ENCODE results near the gene C3orf38.
"Not testable (repeated sequence)": the region's sequence is repeated elsewhere in the genome, so short reads cannot be mapped to it uniquely, and the experiment has no call there.

The C3orf38 gene

DNA sequence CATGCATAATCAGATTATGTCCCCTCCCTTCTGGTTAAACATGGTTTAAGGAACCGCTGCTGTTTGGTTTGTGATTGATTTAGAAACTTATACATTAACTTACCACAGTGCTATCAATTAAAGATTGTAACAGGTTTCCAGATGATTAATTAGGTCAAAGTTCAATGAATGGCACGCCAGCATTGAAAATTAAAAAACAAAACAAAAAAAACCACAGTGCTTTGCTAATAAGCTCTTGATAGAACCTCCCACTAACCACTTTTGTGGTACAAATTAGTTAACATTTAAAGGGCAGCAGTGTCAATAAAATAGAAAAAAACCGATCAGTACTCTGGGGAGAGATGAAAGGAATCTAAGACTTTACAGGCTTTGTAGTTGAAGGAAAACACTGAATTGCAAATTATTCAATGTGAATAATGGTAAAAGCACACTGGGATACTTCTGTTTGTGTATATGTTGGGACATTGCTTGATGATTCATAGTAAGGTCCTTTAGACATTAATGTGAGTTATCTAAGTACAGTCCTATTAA, 7.6 kb upstream of the C3orf38 start:
- H3K4me3 ChIP-seq (ENCODE audit: low read length), result no peak overlapping the region
- no peak for TF ChIP-seq ZNF274 (IDR thresholded peaks at IDR 0.05; ENCODE audit: low read depth, low read length)

DNA sequence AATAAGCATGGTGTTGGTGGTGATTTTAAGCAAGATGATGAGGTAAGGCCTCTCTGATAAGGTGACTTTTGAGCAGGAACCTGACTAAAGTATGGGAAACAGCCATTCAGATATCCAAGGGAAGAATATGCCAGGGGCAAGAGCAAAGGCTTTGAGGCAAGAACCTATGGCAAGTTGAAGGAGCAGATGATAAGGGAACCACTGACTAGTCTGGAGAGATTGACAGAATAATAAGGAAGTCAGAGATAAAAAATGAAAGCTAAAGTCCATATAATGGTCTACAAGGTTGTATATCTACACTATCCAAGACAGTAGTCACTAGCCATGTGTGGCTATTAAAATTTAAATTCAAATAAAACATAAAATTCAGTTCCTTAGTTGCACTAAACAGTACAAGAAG, 2.5 kb upstream of the C3orf38 start:
- no peak for TF ChIP-seq ZNF274 (IDR thresholded peaks at IDR 0.05; ENCODE audit: low read depth, low read length)

DNA sequence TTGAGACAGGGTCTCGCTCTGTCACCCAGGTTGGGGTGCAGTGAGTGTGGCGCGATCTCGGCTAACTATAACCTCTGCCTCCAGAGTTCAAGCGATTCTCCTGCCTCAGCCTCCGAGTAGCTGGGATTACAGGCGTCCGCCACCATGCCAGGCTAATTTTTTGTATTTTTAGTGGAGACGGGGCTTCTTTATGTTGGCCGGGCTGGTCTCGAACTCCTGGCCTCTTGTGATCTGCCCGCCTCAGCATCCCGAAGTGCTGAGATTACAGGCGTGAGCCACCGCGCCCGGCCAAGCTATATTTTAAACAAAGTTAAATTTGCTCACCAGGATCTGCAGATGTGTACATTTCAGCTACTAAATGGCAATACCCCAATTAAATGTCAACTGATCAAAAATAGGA, 1.1 kb upstream of the C3orf38 start:
- no peak for TF ChIP-seq ZNF274 (IDR thresholded peaks at IDR 0.05; ENCODE audit: low read depth, low read length)
- peak overlapping the region; percentile 97 for H3K4me3 ChIP-seq (ENCODE audit: low read length)

More for the DNA sequence above, 2.5 kb upstream of the C3orf38 start:
- H3K4me3 ChIP-seq (ENCODE audit: low read length), result no peak overlapping the region

DNA sequence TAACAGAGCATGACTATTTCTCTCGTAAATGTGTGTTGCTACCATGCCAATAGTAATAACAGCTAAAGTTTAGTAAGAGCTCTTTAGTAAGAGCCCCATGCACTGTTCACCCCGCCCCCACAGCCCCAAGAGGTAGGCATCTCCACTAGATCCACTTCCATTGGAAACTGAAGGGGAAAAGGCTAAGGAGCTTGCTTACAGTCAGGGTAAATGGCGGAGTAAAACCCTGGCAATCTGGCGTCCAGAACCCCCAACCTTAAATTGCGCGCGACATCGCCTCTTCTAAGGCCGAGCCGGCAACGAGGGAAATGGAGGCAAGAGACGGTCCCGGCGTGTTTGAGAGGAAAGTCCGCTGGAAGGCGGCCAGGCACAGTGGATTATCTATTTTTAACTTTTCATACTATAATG, 654 bp upstream of the C3orf38 start:
- H3K4me3 ChIP-seq (ENCODE audit: low read length), result peak overlapping the region; percentile 97
- no peak for TF ChIP-seq ZNF274 (IDR thresholded peaks at IDR 0.05; ENCODE audit: low read depth, low read length)

DNA sequence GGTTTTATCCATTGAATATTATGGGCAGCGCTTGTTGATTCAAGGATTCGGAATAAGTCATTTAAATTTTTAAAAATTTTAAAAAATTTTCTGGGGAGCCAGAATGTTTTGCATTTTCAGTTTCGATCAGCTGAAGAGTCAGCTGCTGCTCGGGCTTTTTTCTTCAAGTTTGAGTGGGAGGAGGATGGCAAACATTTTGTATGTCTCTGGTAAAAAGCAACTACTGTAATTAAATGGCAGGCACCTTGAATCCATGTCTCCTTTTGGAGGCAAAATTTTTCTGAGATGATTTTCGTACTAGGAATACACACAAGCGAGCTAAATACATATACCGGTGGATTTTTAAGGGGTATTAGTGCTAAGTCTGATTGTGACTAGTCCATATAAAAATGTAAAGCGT, 612 bp downstream of the C3orf38 start:
- TF ChIP-seq ZNF274 (IDR thresholded peaks at IDR 0.05; ENCODE audit: low read depth, low read length), result no peak
- H3K4me3 ChIP-seq (ENCODE audit: low read length), result peak overlapping the region; percentile 97

DNA sequence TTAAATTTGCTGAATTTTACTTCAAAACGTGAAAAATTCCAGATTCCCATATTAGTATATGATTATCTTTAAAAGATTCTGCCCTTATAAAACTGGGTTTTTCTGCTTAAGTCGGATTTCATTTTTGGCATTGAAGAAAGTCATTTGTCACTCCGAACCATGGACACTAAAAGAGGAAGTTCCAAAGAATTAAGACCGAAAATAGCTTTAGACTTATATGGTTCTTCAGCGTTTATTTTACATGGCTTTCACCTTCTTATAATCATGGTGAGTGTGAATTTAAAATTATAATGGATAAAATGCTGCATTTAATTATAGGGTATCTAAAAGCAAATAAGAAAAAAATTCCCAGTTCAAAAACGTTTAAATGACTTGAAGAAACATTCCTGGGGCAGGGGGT, 1.0 kb downstream of the C3orf38 start:
- peak overlapping the region; percentile 97 for H3K4me3 ChIP-seq (ENCODE audit: low read length)

DNA sequence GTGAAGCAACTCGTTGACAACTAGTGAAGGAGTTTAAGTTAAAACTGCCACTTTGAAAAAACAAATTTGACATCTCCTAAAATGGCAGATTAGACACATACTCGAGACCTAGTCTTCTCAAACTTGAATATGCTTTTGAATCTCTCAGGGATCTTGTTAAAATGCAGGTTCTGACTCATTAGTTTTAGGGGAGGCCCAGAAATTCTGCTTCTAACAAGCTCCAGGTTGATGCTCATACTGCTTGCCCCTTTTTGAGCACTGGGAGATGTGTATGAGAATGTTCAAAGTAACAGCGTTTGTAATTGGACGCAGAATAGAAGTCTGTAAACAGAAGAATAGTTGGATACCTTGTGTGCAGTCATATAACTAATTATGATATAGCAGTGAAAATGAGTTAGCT, 1.6 kb downstream of the C3orf38 start:
- no peak for TF ChIP-seq ZNF274 (IDR thresholded peaks at IDR 0.05; ENCODE audit: low read depth, low read length)
- H3K4me3 ChIP-seq (ENCODE audit: low read length), result peak overlapping the region; percentile 97

More for the DNA sequence above, 1.0 kb downstream of the C3orf38 start:
- TF ChIP-seq ZNF274 (IDR thresholded peaks at IDR 0.05; ENCODE audit: low read depth, low read length), result no peak

DNA sequence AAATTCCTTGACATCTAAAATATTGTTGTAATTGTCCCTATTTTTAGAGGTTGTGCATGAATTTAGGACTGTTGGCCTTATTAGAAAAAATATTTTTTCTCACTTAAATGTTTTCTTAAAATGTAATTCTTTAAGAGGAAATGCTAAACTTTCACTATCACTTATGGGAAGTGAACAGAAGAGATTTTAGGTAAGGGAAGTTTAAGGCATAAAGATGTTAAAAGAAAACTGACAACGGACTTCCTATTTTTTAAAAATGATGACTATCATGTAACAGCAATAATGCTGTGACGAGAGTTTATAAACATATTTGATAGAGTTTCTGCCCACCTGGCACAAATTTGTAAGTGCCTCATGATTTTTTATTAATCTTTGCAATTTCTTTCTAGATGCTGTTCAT, 3.1 kb downstream of the C3orf38 start:
- TF ChIP-seq ZNF274 (IDR thresholded peaks at IDR 0.05; ENCODE audit: low read depth, low read length), result no peak
- H3K4me3 ChIP-seq (ENCODE audit: low read length), result no peak overlapping the region

DNA sequence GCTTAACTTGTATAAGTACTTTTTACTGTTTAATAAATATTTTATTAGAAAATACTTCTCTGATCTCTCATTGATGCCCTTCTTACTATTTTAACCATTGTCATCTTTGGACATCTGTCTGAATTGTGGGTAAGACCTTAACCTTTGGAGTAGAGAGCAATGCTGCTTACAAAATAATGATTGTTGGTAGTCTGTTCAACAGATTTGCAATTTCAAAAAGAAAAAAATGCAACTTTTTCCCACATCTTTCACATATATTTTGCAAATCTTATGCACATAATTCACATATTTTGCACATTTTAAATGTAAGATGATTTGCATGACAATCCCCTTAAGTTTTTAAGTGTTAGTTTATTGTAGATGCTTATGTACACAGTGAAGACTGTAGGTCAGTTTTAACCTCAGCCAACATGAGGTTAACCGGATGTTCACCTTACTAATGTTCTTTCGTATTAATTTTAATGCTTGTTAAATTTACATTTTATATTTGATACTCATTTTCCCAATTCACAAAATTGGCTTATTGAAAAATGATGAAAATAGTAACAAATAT, 16.7 kb downstream of the C3orf38 start:
- no peak overlapping the region for H3K4me3 ChIP-seq (ENCODE audit: low read length)
- TF ChIP-seq ZNF274 (IDR thresholded peaks at IDR 0.05; ENCODE audit: low read depth, low read length), result no peak

DNA sequence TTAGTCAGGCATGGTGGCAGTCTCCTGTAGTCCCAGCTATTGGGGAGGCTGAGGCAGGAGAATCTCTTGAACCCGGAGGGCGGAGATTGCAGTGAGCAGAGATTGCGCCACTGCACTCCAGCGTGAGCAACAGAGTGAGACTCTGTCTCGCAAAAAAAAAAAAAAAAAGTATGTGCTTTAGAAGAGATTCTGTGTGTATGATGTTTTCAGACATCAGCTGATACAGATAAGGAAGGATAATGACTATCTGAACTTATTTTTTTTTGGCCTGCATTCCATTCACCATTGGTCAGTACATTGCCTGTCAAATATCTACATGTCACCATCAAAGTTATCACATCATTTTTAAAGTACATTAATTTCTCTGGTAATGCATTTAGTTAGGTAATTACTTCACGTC, 17.4 kb downstream of the C3orf38 start:
- no peak overlapping the region for H3K4me3 ChIP-seq (ENCODE audit: low read length)
- TF ChIP-seq ZNF274 (IDR thresholded peaks at IDR 0.05; ENCODE audit: low read depth, low read length), result no peak

DNA sequence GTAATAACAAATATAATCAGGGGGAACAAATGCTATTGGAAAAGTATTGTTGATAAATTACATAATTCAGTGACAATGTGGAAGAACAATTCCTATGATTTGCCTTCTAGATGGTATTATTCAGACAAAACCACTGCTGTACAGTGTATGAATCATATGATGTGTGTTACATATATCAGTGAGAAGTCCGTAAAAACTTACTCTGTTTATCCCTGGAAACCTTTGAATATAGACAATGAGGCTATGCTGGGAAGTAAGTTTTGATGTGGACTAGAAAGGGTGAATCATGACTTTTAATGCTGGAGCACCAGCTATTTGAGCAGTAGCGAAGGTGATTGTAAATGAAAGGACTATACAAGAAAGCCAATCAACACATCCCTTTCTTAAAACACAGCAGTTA, 17.9 kb downstream of the C3orf38 start:
- TF ChIP-seq ZNF274 (IDR thresholded peaks at IDR 0.05; ENCODE audit: low read depth, low read length), result no peak
- no peak overlapping the region for H3K4me3 ChIP-seq (ENCODE audit: low read length)

DNA sequence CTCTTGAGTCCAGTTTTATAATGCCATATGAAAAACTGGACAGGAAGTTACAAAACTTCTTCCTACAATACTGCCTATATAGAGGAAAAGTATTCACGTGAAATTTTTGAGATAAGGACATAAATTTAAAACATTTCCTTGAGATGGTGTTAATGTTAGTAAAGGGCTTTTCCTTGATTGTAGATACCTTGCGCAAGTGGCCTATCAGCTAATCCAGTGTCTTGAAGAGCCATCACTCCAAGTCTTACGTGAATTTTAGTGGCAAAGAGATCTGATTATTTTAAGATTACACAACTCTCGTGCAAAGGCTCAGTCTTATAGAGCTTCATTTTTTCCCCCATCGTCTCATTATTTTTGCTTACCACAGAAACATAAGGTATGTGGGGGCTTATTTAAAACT, 18.4 kb downstream of the C3orf38 start:
- H3K4me3 ChIP-seq (ENCODE audit: low read length), result no peak overlapping the region

DNA sequence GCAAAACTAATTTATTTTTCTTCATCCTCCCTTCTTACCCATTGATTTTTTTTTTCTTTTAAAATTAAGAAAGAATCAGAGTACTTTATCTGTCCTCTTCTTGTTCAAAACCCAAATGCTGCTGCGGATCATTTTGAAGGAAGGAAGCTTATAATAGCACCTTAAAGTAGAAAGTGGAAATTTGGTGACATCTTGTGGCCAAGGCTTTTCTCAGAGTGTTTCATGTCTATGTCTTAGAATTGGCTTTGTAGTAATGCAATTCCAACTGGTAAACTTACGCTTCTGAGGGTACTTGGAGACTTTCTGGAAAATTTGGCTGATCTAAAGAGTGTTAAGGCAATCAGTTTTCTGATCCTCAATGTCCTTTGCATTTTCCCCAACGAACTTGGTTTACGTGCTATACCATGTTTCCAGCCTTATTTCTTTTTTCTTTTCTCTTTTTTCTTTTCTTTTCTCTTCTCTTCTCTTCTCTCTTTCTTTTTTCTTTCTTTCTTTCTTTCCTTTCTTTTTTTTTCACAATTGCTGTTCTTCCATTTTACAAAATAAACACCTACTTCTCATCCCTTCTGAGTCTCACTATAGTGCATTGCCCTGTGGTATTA, 30.7 kb downstream of the C3orf38 start:
- no peak for TF ChIP-seq ZNF274 (IDR thresholded peaks at IDR 0.05; ENCODE audit: low read depth, low read length)
- no peak overlapping the region for H3K4me3 ChIP-seq (ENCODE audit: low read length)

More for the DNA sequence above, 18.4 kb downstream of the C3orf38 start:
- no peak for TF ChIP-seq ZNF274 (IDR thresholded peaks at IDR 0.05; ENCODE audit: low read depth, low read length)

DNA sequence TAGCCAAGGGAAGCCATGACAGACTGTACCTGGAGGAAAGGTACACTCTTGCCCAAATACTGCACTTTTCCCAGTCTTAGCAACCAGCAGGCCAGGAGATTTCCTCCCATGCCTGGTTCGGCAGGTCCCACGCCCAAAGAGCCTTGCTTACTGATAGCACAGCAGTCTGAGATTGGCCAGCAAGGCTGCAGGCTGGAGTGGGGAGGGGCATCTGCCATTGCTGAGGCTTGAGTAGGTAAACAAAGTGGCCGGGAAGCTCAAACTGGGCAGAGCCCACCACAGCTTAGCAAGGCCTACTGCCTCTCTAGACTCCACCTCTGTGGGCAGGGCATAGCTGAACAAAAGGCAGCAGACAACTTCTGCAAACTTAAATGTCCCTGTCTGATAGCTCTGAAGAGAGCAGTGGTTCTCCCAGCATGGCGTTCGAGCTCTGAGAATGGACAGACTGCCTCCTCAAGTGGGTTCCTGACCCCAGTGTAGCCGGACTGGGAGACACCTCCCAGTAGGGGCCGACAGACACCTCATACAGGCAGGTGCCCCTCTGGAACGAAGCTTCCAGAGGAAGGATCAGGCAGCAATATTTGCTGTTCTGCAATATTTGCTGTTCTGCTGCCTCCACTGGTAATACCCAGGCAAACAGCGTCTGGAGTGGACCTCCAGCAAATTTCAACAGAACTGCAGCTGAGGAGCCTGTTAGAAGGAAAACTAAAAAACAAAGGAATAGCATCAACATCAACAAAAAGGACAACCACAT, 32.6 kb downstream of the C3orf38 start:
- H3K4me3 ChIP-seq (ENCODE audit: low read length), result not testable (repeated sequence)

DNA sequence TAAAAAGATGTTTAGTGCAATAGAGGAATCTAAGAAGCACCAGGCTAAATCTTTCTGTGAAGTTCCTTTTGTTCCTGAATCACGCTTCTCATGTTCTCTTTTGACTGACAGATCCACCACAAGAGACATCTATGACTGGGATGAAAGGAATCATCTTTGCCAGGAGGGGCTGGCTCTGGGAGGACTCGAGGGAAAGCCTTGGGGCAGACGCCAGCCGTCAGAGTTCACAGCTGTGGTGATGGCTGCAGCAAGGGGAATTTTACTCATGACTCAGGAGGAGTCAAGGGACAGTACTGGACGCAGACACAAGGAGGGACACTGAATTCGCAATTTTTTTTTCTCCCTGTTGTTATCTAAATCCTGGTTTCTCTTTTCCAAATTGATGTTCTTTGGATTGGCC, 38.7 kb downstream of the C3orf38 start:
- TF ChIP-seq ZNF274 (IDR thresholded peaks at IDR 0.05; ENCODE audit: low read depth, low read length), result no peak
- no peak overlapping the region for H3K4me3 ChIP-seq (ENCODE audit: low read length)

Measured in GM08714 (cell line).